ENCODE measurements around the gene POLE4.
A peak's percentile ranks its signal among the peaks of the same experiment; 100 is the strongest.

POLE4 gene

DNA sequence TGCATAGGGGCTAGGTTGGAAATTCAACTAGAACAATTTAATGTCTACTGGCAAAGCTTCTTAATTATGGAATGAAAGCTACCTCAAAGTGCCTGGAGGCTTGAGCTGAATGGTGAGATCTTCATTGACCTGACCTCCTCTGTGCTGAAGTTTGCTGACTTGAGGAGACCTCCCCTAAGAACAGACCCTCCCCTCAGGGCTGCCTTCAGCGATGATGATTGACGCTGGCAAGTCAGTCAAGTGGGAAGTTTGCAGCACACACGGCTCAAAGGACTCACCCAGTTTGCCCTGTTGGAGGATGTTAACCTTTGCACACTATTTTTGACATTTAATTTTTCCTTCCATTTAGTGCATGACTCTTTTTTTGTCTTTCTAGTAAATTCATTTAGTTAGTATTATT lies 17.2 kb upstream of the POLE4 start:
- no peak for DNase-seq

DNA sequence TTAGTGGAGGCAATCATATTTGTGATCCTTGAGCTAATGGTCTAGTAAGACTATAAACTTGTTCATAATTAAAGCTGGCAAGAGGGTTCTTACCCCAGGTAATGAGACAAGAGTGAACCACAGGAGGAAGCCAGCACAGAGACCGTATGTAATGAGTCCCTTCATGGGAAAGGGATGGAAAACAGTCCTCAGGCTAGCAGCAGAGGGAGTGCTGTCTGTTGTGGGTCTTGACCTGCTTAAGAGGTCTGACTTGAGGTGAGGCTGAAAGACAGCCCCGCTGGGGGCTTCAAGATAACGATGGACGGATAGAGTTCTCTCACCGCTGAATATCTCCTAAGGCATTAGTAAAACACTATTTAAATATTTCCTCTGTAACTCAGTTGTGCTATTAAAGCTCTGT lies 16.2 kb upstream of the POLE4 start:
- DNase-seq = no peak

DNA sequence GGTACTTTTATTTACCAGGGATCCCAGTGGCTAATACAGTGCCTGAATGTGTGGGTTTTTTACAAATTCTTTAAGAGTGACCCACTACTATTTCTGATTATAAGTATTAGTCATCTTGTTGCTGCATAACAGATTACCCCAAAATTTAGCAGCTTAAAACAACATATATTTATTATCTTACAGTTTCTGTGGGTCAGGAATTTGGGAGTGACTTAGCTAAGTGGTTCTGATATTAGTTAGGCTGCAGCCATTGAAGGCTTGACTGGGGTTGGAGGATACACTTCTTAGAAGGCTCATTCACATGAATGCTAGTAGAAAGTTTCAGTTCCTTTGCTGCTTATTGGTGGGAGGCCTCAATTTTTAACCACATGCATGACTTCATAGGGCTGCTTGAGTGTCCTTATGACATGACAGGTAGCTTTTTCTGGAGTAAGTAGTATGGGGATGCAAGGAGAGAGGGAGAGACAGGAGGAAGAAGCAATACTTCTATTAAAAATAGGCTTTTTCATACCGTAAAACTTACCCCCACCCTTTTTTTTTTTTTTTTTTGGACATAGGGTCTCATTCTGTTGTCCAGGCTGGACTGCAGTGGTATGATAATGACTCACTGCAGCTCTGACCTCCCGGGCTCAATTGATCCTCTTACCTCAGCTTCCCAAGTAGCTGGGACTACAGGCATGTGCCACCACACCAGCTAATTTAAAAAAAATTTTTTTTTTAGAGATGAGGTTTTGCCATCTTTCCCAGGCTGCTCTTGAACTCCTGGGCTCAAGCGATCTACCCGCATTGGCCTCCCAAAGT lies 13.3 kb upstream of the POLE4 start:
- no peak for DNase-seq

DNA sequence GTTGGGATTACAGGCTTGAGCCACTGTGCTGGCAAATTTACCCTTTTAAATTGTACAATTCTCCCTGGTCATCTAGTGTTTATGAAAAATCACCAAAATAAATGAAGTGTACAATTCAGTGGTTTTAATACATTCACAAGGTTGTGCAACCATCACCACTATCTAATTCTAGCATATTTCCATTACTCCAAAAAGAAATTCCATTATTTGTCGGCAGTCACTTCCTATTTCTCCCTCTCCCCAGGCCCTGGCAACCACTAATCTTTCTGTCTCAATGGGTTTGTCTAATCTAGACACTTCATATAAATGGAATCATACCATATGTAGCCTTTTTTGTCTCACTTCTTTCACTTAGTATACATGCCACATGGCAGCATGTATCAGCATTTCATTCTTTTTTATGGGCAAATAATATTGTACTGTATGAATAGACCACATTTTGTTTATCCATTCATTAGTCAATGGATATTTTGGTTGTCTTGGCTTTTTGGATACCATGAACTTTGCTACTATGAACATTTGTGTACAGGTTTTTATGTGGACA lies 12.6 kb upstream of the POLE4 start:
- DNase-seq = no peak

DNA sequence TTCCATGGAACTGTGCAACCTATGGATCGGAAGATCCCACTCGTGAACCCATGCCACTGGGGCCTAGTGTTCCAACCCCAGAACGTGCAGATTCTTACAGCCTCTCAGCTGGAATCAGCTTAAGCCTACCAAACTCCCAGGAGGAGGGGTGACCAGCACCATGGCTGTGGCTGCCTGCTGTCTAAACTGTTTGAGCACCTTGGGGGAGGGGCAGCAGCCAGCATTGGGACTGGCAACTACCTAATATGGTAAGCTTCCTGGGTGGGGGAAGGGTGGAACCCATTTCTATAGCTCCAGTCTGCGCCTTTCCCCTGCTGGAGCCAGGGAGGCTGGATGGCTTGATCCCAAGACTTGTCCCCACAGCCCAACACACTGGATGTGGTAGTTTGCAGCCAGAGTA lies 10.7 kb upstream of the POLE4 start:
- DNase-seq = no peak

DNA sequence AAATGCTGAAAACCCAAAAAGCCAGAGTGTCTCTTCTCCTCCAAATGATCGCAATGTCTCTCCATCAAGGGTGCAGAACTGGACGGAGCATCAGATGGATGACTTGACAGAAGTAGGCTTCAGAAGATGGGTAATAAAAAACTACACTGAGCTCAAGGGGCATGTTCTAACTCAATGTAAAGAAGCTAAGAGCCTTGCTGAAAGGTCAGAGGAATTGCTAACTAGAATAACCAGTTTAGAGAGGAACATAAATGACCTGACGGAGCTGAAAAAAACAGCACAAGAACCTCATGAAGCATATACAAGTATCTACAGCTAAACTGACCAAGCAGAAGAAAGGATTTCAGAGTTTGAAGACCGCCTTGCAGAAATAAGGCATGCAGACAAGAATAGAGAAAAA lies 9.7 kb upstream of the POLE4 start:
- DNase-seq = no peak

DNA sequence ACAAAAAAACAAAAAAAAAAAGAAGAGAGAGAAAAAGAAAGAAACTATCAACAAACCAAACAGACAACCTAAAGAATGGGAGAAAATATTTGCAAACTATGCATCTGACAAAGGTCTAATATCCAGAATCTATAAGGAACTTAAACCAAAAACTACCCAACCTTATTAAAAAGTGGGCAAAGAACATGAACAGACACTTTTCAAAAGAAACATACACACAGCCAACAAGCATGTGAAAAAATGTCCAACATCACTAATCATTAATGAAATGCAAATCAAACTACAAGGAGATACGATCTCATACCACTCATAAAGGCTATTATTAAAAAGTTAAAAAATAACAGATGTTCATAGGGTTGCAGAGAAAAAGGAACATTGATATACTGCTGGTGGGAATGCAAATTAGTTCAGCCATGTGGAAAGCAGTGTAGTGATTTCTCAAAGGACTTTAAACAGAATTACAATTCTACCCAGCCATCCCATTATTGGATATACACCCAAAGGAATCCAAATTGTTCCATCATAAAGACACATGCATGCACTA lies 7.2 kb upstream of the POLE4 start:
- no peak for DNase-seq

DNA sequence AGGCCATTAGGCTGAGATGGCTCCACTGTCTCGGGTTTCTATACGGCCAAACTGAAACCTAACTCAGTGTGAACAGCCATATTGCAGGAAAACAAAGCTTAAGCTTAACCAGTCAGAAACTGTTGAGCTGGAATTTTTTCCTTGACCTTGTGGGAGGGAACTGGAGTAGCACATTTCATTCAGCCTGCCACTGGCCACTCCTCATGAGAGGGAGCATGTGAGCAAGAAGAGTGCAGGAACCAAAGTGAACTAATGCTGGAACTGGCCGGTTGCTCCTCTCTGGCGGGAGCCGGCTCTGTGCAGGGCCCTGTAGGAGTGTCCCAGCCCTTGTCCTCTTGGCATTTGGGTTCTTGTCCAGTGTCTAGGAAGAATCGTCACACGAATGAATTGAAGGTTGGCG lies 5.9 kb upstream of the POLE4 start:
- no peak for DNase-seq

DNA sequence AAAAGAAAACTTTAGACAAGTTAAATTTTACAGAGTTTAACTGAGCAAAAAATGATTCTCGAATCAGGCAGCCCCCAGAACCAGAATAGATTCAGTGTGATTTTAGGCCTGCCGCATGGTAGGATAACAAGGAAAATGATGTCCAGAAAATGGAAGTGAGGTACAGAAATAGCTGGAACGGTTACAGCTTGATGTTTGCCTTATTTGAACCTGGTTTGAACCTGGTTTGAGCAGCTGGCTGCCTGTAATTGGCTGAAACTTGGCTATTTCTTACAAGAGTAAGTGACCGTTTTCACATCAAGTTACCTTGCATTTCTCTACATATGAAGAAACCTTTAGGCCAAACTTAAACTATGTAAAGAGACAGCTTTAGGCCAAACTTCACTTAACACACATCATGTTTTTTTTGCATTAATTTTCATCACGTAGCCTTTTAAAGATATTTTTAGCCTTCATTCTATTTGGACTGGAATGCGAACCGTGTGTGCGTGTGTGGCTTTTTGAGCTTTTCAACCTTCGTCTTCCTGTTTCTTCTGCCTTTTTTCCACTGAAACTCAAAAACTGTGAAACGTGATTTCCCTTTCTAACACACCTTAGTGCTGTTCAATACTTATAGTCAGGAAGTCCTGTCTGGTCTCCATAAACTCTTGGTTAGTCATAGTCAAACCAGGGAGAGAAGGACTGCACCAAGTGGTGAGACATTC lies 4.5 kb upstream of the POLE4 start:
- DNase-seq = no peak

DNA sequence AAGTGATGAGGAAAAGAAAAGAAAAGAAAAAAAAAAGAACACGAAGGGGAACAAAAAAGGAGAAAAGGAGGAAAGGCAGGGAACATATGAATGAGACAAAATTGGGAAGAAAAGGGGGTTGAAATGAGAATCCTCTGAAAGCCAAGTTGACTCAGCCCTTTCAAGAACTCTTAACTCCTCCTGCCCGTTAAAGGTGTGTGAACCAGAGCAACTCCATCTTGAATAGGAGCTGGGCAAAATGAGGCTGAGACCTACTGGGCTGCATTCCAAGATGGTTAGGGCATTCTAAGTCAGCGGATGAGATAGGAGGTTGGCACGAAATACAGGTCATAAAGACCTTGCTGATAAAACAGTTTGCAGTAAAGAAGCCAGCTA lies 4.0 kb upstream of the POLE4 start:
- DNase-seq = no peak

DNA sequence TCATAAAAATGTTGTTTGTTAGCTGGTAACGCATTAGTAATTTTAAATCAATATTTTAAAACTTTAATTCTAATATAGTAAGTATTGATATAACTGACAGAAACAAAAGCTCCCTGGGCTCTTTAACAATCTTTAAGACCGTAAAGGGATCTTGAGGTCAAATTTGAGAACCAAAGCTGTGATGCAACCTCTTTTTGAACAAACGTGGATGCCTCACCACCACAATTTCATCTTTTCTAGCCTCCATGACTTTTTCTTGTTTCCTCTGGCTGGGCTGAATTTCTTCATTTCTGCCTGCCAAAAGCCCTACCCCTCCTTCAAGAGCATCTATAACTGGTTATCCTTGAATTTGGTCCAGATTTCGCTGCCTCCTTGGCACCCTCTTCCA lies 563 bp upstream of the POLE4 start:
- no peak for DNase-seq

DNA sequence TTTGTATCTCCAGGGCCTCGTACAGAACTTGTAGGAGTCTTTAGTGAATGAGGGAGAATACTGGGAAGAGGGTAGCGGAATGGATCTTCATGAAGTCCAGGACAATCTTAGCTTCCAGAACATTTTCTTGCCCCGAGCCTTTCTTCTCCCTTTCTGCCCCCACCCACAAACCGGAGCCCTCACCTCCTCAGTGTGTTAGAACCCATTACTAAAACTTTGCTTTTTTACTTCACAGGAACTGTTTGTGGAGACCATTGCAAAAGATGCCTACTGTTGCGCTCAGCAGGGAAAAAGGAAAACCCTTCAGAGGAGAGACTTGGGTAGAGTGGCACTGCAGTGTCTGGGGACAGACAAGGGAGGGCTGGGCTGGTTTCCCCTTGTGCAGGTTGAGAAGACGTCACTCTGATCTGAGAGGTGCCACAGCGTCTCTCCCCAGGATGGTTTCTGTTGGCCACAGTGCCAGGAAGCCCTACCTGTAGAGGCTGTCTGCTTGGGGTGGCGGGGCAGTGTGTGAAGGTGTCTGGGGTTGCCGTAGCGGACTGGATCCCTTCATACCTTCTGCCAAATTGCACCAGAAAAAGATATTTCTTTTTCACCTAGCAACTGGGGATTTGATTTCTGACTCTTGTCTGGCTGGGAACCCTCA lies 786 bp downstream of the POLE4 start:
- DNase-seq = peak; percentile 11

DNA sequence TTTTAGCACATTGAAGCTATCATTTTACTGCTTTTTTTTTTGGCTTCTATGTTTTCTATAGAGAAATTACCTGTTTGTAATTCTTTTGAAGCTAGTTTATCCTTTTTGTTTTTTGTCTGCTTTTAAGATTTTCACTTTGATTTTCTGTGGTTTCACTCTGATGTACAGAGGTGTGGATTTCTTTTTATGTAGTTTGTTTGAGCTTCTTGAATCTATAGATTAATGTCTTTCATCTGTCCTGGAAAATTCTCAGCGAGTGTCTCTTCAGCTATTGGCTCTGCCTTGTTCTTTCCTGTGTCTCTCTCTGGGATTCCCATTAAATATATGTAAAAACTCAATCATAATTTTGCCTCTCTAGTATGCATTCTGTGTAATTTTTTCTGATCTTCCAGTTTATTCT lies 8.4 kb downstream of the POLE4 start:
- no peak for DNase-seq

DNA sequence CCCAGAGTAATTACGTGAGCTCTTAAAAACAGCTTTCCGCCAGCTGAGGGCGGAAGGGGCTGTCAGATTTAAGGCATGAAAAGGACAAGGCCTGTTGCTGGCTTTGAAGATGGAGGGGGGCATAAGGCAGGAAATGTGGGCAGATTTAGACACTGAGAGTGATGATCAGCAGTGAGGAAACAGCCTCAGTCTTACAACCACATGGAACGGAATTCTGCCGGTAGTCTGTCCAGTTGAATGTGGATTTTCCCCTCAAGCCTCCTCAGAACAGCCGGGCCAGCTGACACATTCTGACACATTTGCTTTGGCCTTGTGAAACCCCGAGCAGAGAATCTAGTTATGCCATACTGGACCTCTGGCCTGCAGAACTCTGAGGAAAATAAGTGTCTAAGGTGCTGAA lies 16.6 kb downstream of the POLE4 start:
- DNase-seq = no peak

DNA sequence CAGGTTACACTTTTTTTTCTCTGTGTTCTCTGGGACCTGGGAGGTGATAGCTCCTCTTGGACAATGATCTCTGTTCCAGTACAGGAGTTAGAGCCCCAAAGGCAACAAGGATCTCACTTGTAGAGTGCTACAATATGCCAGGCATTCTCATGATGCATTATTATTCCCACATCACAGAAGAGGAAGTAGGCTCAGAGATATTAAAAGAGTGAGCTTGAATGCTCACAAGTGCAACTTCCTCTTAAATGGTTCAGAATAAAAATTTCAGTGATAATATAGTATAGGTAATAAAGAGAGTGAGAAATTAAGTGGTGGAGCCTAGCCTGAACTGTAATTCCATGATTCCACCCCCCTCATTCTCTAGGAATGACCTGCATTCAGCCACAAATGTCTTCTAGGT lies 21.4 kb downstream of the POLE4 start:
- DNase-seq = no peak

DNA sequence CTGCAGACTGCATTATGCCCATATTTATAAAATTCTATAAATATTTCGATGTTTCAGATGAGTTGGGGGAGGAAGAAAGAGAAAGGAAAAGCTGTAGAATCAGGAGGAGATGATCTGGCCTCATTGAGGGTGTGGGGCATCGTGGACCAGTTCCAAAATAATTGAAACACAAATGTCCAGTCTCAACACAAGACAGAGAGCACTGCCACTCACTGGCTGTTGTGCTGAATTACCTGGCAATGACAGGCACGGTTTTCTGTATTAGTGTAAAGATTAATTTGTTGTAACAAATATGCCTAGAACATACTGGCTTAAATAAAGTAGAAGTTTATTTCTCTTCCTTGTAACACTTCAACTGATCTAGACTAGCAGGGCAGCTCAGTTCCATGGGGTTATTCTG lies 24.1 kb downstream of the POLE4 start:
- DNase-seq = no peak

DNA sequence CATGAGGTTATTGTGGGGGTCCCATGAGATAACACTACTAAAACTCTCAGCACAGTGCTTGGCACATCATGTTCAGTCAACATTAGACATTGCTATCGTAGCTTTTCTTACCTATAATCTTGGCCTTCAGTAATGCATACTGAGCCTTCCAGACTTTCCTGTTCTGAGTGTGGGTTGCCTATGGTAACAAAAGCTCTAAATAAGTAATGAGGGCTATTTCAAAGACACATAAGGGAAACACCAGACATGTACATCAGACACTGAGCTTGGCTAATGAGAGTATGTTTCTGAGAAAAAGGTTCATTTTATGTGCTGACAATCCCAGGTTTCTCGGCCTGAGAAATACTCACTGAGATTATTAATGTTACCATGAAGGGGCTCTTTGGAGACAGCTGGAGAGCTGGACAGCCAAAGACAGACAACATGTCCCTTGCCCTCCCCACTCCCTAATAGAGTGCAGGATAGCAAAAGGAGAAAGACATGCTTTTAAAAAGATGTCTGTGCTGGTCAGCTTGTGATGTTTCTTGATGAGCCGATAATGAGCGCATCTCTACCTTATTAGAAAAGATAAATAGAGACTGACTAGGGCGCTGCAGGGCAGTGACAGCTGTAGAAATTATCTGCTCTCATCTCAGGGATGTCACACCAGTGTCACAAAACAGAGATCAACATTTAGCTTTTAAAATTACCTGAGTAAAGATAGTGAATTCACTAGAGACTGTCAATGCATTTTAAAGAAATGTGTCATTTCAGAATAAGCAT lies 25.4 kb downstream of the POLE4 start:
- no peak for DNase-seq

DNA sequence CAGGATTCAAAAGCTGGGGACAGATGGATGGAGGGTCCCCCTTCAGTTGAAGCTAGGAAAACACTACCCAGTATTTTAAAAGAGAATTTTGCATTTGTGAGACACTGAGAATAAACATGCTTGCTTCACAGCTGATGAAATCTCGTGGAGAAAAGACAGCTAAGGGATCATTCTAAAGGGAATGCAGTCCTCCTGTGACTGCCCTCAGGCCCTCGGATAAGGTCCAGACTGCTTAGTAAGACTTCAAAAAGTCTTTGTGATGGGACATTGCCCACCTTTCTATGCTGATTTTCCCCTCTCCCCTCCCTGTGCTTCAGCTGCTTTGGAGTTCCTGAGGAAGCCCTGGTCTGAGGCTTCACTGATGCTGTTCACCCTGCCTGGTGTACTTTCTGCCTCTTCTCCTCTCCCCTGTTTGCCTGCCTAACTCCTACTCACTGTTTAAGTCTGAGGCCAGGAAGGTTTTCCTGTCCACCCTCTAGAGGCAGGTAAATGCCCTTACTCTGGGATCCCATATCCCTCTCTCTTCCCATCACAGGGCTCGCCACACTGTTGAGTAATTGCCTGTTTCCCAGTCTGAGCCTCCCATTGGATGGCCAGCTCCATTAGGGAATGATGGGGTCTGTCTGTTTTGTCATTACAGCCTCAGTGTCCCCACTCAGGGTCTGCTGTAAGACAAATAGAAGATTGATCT lies 26.6 kb downstream of the POLE4 start:
- DNase-seq = no peak

DNA sequence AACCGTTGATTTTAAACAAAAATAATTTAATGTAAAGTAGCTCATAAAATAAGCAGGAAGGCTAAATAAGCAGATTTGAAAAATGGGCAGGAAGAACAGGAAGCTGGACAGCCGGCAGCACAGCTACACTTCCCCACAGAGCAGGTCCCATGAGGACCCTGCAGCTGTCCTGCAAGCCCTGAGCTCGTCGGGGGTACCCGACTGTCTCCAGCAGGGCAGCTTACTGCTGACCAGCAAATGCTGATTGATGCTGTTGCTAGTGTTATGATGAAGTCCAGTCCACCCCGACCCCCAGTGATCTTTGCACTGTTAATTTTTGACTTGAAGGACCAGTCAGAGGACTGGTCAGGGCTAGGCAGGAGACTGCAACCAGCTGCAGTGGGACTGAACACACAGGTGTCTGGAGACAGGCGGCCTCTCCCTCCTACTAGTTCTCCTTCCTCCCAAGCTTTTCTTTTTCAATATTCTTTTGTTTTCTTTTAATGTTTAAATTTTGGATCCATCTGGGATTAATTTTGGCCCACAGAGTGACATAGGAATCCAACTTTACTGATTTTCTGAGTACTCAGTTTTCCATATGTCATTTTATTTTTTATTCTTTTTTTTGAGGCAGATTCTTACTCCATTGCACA lies 27.7 kb downstream of the POLE4 start:
- no peak for DNase-seq

DNA sequence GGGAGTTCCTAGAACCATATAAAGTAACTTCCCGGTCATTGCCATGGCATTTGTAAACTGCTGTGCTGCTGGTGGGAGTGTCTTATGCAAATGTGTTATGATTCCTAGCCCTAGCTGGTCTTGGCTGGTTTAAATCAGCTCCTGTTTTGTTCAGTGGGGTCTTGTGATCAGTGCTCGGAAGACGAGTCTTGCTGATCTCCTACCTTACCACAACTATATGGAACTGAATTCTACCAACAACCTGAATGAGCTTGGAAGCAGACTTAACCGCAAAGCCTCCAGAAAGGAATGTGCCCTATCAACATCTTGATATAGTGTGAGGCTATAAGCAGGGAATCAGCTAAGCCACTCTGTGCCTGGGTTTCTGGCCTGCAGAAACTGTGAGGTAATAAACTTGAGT lies 33.5 kb downstream of the POLE4 start:
- no peak for DNase-seq

DNA sequence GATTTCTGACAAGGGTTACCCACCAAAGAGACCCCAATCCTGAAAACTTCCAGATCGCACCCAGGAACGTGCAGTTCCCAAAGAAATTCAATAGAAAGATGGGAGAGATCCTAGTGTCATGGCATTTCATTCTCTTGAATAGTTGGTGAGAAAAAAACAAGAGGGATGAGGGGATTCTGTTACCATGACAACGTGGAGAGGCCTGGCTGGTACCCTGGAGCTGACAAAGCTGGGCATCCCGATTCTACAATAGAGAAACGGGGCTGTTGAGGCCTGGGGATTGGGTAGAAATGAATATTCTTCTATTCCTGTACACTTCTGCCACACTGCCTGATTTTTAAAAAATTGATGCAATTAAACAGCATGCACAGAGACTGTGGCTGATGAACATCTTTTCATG lies 41.0 kb downstream of the POLE4 start:
- no peak for DNase-seq

DNA sequence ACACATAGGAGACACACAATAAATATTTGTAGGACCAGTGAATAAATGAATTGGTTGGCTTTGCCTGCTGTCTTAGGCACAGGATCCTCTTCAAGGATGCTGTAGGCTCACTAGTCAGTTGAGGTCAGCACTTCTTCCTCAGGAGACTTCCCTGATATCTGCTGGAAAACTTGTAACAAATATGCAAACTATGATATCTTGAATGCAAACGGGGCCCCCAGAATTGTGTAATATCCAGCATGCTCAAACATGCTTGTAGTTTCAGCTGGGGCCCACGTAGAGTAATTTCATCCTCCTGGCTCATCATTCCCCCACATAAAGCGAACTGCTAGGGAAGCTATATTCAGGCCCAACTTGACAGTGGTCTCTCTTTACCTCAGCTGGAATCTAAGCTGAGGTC lies 43.6 kb downstream of the POLE4 start:
- no peak for DNase-seq

Data from CD4-positive, alpha-beta T cell treated with Interleukin-4 for 4 hours (primary cell).